Progenitor cell of endocrine pancreas (in vitro differentiated cells): ENCODE measurements around the gene TYW5. TPM values are rescaled to one million over a fixed set of nuclear protein-coding genes. Genes with fewer than 3 reads are reported as not detected.

Source experiments
- DNase-seq: peaks from one replicate; pipeline ENCODE4 v3.0.0; 2021; ENCODE audit warnings: low spot score; ENCODE audit not compliant: unreplicated experiment
- H3K27ac Mint-ChIP-seq: 2 replicates; pipeline ENCODE4 v1.8.0; 2021; ENCODE audit warnings: mild to moderate bottlenecking, moderate library complexity, mixed read lengths
- H3K27me3 Mint-ChIP-seq: 2 replicates; pipeline ENCODE4 v1.8.0; 2021; ENCODE audit warnings: mixed read lengths
- H3K36me3 Mint-ChIP-seq: 2 replicates; pipeline ENCODE4 v1.8.0; 2022; ENCODE audit warnings: mixed read lengths; ENCODE audit not compliant: insufficient read depth
- H3K4me1 Mint-ChIP-seq: 2 replicates; pipeline ENCODE4 v1.8.0; 2021; ENCODE audit warnings: low read depth, mixed read lengths
- H3K4me3 Mint-ChIP-seq: 2 replicates; pipeline ENCODE4 v1.8.0; 2021; ENCODE audit warnings: low read depth, mild to moderate bottlenecking, moderate library complexity, mixed read lengths
- H3K9me3 Mint-ChIP-seq: 2 replicates; pipeline ENCODE4 v1.8.0; 2021; ENCODE audit warnings: low read depth, mixed read lengths
- total RNA-seq: library from RNA; stranded (reverse); gene quantifications from 2 replicates; pipeline ENCODE4 v1.2.1, GENCODE V29; 2021
- TF ChIP-seq, protein P1 (sequence below): fragments of 200-600 bp; sonication (generic); IDR thresholded peaks from one replicate; pipeline ENCODE4 v1.5.0; 2021; ENCODE audit warnings: antibody characterized with exemption, mild to moderate bottlenecking; ENCODE audit not compliant: unreplicated experiment

Gene TYW5
- total RNA-seq, 1 donor from 2014 or later, result 16.6 TPM

DNA sequence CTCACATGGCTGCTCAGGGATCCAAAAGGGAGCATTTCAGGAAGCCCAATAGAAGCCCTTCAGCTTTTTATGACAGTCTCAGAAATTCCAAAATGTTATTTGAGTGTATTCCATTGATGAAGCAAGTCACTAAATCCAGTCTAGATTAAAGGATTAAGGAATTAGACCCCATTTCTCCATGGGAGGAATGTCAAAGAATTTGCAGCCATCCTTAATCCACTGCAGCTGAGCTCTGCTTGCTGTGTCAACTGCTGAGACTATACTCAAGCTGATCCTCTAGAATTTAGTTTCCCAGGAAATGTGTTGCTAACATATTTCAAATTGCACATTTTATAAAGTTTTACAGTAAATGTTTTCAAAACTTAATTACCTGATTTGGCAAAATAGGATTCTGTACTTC lies 72.6 kb downstream of the TYW5 start:
- peaks cover 5% of the 10 kb centered on the region for H3K9me3 Mint-ChIP-seq
- DNase-seq, result no peak
- no peak overlapping the region for H3K4me3 Mint-ChIP-seq
- TF ChIP-seq, protein P1, sequence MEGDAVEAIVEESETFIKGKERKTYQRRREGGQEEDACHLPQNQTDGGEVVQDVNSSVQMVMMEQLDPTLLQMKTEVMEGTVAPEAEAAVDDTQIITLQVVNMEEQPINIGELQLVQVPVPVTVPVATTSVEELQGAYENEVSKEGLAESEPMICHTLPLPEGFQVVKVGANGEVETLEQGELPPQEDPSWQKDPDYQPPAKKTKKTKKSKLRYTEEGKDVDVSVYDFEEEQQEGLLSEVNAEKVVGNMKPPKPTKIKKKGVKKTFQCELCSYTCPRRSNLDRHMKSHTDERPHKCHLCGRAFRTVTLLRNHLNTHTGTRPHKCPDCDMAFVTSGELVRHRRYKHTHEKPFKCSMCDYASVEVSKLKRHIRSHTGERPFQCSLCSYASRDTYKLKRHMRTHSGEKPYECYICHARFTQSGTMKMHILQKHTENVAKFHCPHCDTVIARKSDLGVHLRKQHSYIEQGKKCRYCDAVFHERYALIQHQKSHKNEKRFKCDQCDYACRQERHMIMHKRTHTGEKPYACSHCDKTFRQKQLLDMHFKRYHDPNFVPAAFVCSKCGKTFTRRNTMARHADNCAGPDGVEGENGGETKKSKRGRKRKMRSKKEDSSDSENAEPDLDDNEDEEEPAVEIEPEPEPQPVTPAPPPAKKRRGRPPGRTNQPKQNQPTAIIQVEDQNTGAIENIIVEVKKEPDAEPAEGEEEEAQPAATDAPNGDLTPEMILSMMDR, result no peak
- no peaks in the 10 kb centered on the region for H3K4me1 Mint-ChIP-seq
- no peak overlapping the region for H3K27ac Mint-ChIP-seq
- peaks cover 1% of the 10 kb centered on the region for H3K36me3 Mint-ChIP-seq
- H3K27me3 Mint-ChIP-seq, result no peaks in the 10 kb centered on the region

Other genes with a start within 250 kb of the TYW5 start
- 0.73 and 1.2 TPM in 2 replicates for gene FTCDNL1, start 104.3 kb downstream of the TYW5 start, total RNA-seq
- 13.6 and 14.3 TPM in 2 replicates for gene C2orf69, start 44.2 kb downstream of the TYW5 start, total RNA-seq
- 18.8 and 20.4 TPM in 2 replicates for gene MAIP1, start 91 bp upstream of the TYW5 start, total RNA-seq